ENCODE measurements around the gene BBS10. TPM values are rescaled to one million over a fixed set of nuclear protein-coding genes. Genes with fewer than 3 reads are reported as not detected.

Gene BBS10
- total and polyA plus RNA-seq, 7 donors: 3.6 to 9.1 (median 5.5) TPM

DNA sequence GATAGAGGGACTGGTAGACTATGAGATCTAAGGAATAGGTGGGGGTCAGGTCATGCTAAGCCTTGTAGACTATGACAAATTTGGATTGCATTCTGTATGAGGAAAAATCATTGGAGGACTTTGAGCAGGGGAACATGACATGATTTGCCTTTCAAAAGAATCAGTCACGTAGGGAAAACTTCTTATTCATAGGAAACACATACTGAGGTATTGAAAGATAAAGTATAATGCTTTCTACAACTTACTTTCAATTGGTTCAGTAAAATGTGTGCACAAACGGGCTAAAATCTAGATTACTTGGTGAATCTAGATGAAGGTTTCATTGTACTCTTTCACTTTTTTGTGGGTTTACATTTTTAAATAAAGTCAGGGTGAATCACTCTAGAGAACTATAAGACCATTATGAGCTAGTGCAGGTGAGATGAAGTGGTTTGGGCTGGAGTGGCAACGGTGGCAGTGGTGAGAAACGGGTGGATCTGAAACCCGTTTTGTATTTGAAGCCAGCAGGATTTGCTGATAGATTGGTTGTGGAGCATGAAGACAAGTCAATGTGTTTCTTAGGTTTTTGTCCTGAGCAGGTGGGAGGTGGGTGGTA lies 6.7 kb downstream of the BBS10 start:
- DNase-seq (no peak), ATAC-seq (peak in 3 of 4 donors; percentile 44 to 62 (median 53))
- no peaks in the 10 kb centered on the region for H3K9me3 ChIP-seq
- no peaks in the 10 kb centered on the region for H3K27me3 ChIP-seq (ENCODE audit: insufficient read depth in 3 of 3, low read length in 2 of 3)
- peak overlapping the region; percentile 50 for H3K27ac ChIP-seq
- TF ChIP-seq, protein P1, sequence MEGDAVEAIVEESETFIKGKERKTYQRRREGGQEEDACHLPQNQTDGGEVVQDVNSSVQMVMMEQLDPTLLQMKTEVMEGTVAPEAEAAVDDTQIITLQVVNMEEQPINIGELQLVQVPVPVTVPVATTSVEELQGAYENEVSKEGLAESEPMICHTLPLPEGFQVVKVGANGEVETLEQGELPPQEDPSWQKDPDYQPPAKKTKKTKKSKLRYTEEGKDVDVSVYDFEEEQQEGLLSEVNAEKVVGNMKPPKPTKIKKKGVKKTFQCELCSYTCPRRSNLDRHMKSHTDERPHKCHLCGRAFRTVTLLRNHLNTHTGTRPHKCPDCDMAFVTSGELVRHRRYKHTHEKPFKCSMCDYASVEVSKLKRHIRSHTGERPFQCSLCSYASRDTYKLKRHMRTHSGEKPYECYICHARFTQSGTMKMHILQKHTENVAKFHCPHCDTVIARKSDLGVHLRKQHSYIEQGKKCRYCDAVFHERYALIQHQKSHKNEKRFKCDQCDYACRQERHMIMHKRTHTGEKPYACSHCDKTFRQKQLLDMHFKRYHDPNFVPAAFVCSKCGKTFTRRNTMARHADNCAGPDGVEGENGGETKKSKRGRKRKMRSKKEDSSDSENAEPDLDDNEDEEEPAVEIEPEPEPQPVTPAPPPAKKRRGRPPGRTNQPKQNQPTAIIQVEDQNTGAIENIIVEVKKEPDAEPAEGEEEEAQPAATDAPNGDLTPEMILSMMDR (IDR thresholded peaks at IDR 0.05): no peak
- peaks cover 0 to 4% of the 10 kb centered on the region in 2 donors for H3K36me3 ChIP-seq (ENCODE audit: insufficient read depth in 1 of 2, low read depth in 1 of 2)
- H3K4me3 ChIP-seq: no peak overlapping the region
- WGBS, 3 donors: 85 to 89% (median 87%) methylated on average over 5 of the region's 5 CpGs
- peaks cover 9% of the 10 kb centered on the region for H3K4me1 ChIP-seq
- intact Hi-C loops (cut with DNase I): loop anchor here in 1 of 2 donors (5.0 kb wide), 1 partner anchor 74 kb away; no protein-coding TSS in a partner anchor

DNA sequence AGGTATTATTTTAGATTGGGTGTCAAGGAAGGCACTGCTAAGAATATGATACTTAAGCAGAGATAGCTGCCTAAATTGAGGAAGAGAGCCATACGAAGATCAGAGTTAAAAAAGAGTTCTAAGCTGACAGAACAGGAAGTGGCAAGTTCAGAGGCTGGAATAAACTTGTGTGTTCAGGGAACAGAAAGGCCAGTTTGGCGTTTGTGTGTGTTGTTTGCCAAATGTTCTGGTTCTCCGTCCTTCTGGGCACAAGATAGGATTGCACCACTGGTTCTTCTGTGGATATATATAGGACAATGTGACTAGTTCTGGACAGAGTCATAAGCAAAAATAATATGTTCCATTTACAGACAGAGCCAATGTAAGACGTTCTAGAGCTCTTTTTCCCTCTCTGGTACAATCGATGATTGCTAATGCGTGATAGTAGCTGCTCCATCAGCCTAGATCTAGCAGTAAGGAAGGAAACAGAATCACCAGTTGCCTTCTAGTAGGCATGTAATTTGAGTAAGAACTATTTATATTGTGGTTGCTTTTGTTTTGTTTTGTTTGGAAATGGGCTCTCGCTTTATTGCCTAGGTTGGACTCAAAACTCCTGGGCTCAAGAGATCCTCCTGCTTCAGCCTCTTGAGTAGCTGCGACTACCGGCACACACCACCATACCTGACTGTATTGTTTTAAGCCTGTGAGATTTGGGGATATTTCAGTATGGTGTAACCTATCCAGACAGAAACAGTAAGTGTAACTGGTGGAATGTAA lies 7.4 kb downstream of the BBS10 start:
- H3K4me1 ChIP-seq: peaks cover 5% of the 10 kb centered on the region
- H3K27me3 ChIP-seq (ENCODE audit: insufficient read depth in 3 of 3, low read length in 2 of 3): no peaks in the 10 kb centered on the region
- peak; percentile 66 to 94 (median 92) for ATAC-seq
- H3K27ac ChIP-seq: peak overlapping the region; percentile 50
- no peak for DNase-seq
- no peaks in the 10 kb centered on the region for H3K36me3 ChIP-seq (ENCODE audit: insufficient read depth in 1 of 2, low read depth in 1 of 2)
- TF ChIP-seq, protein P1 (IDR thresholded peaks at IDR 0.05): no peak
- intact Hi-C loops (cut with DNase I): loop anchor here in 1 of 2 donors (5.0 kb wide), 1 partner anchor 74 kb away; no protein-coding TSS in a partner anchor
- H3K4me3 ChIP-seq: peak overlapping the region; percentile 11
- 56 to 68% (median 58%) methylated on average over 9 of the region's 9 CpGs for WGBS, 3 donors
- H3K9me3 ChIP-seq: no peaks in the 10 kb centered on the region

DNA sequence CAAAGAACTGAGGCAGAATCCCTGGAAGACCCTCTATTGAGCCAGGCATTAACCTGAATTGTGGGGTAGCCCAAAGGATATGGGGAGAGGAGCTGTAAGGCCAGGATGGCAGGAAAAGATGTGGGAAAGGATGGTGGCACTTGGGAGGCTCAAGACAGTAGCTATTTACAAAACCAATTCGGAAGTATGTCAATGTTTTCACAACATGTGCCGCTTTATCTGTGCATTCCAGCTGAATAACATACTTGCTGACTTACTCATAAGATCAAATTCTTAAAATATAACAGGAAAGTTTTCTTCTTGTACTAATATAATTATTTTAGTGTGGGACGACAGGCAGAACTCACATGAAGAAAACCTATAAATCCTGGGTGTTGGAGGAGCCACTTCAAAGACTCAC lies 10.6 kb downstream of the BBS10 start:
- no peaks in the 10 kb centered on the region for H3K9me3 ChIP-seq
- no peak for ATAC-seq
- H3K4me3 ChIP-seq: no peak overlapping the region
- no peaks in the 10 kb centered on the region for H3K4me1 ChIP-seq
- no peaks in the 10 kb centered on the region for H3K36me3 ChIP-seq (ENCODE audit: insufficient read depth in 1 of 2, low read depth in 1 of 2)
- DNase-seq: no peak
- intact Hi-C loops (cut with DNase I): no loop called here
- H3K27me3 ChIP-seq (ENCODE audit: insufficient read depth in 3 of 3, low read length in 2 of 3): peaks cover 0 to 7% (median 0%) of the 10 kb centered on the region in 3 donors
- 87 to 95% (median 90%) methylated on average over 3 of the region's 3 CpGs for WGBS, 3 donors
- H3K27ac ChIP-seq: no peak overlapping the region
- TF ChIP-seq, protein P1 (IDR thresholded peaks at IDR 0.05): no peak

DNA sequence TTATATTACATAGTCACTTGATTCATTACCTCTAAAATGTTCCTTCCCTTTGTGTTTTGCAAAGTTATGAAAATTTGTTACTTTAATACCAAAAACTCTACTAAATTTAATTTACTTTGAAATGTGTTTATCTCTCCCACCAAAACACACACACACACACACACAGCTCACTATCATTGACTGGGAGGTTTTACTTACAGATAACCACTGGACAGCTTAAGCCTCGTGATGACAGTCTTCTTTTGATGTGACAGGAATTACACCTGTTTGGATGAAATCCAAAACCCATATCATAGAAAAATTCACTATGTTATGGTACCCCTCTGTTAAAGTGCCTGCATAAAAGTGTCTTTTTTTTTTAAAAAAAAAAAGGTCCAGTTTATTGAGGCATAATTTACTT lies 15.6 kb downstream of the BBS10 start:
- TF ChIP-seq, protein P1 (IDR thresholded peaks at IDR 0.05): no peak
- intact Hi-C loops (cut with DNase I): no loop called here
- Histone ChIP-seq H3K27me3 (ENCODE audit: insufficient read depth in 3 of 3, low read length in 2 of 3) (peaks cover 0 to 7% (median 3%) of the 10 kb centered on the region in 3 donors), H3K4me3 (no peak overlapping the region), H3K36me3 (ENCODE audit: insufficient read depth in 1 of 2, low read depth in 1 of 2) (no peaks in the 10 kb centered on the region), H3K9me3 (no peaks in the 10 kb centered on the region), H3K4me1 (no peaks in the 10 kb centered on the region), H3K27ac (no peak overlapping the region)
- 18 to 44% (median 37%) methylated on average over 1 of the region's 1 CpG for WGBS, 3 donors
- no peak for DNase-seq
- no peak for ATAC-seq

Measured in psoas muscle (tissue), 8 donors.